Caco-2 (cell line): ENCODE results near the gene LSG1. TPM values are rescaled to one million over a fixed set of nuclear protein-coding genes. Genes with fewer than 3 reads are reported as not detected.

Source experiments
- BruUV-seq: library from RNA; stranded (reverse); fragments of 400-500 nt; replicated peaks from 2 replicates; lab custom pipeline; 2021; lab: Mats Ljungman, UMichigan
- CTCF ChIA-PET: fragments of 300-600 bp; sonication (Branson Sonifier 250); formaldehyde crosslinking; loops from one replicate; lab custom pipeline; 2022; ENCODE audit warnings: antibody characterized with exemption; lab: Charles Lee
- POLR2A ChIA-PET: fragments of 300-600 bp; sonication (Branson Sonifier 250); formaldehyde crosslinking; loops from one replicate; lab custom pipeline; 2022; ENCODE audit warnings: antibody characterized with exemption; lab: Charles Lee
- DNase-seq, 2 experiments: peaks; one replicate each; pipeline versions ENCODE4 v3.0.0 to v3.0.0-alpha.2; 2020 to 2022
- H3K27me3 ChIP-seq: replicated peaks from 2 replicates; pipeline ENCODE4 v1.6.0; 2011; ENCODE audit warnings: low read length; ENCODE audit not compliant: control insufficient read depth, insufficient read depth
- H3K36me3 ChIP-seq: 2 replicates; pipeline ENCODE4 v1.5.1; 2011; ENCODE audit warnings: low read length; ENCODE audit not compliant: control insufficient read depth, insufficient read depth
- H3K4me1 ChIP-seq: fragments of 250-450 bp; sonication (Bioruptor Pico); 2 replicates; pipeline ENCODE4 v1.5.1; 2020; ENCODE audit warnings: mild to moderate bottlenecking
- H3K4me3 ChIP-seq: 2 replicates; pipeline ENCODE4 v1.5.1; 2011; ENCODE audit warnings: low read depth, mild to moderate bottlenecking, control low read depth, low read length
- H3K9me3 ChIP-seq: fragments of 250-450 bp; sonication (Bioruptor Pico); 2 replicates; pipeline ENCODE4 v1.5.1; 2020; ENCODE audit warnings: mild to moderate bottlenecking, moderate library complexity
- H3K27ac Mint-ChIP-seq: one replicate; pipeline ENCODE4 v1.8.0; 2022; ENCODE audit warnings: mixed read lengths; ENCODE audit not compliant: unreplicated experiment
- H3K27me3 Mint-ChIP-seq: one replicate; pipeline ENCODE4 v1.8.0; 2022; ENCODE audit warnings: mixed read lengths; ENCODE audit not compliant: insufficient read depth, unreplicated experiment
- H3K36me3 Mint-ChIP-seq: one replicate; pipeline ENCODE4 v1.8.0; 2022; ENCODE audit warnings: mild to moderate bottlenecking, mixed read lengths; ENCODE audit not compliant: insufficient read depth, unreplicated experiment
- H3K4me1 Mint-ChIP-seq: one replicate; pipeline ENCODE4 v1.8.0; 2022; ENCODE audit warnings: low read depth, mixed read lengths; ENCODE audit not compliant: unreplicated experiment
- H3K4me3 Mint-ChIP-seq: one replicate; pipeline ENCODE4 v1.8.0; 2022; ENCODE audit warnings: mild to moderate bottlenecking, moderate library complexity, mixed read lengths; ENCODE audit not compliant: unreplicated experiment
- H3K9me3 Mint-ChIP-seq: one replicate; pipeline ENCODE4 v1.8.0; 2022; ENCODE audit warnings: mixed read lengths; ENCODE audit not compliant: unreplicated experiment
- intact Hi-C: fragments of 100-400 bp; cut with micrococcal nuclease; formaldehyde crosslinking; loops from one replicate; pipeline ENCODE4 v1.10.0; 2022; ENCODE audit not compliant: unreplicated experiment
- total RNA-seq: library from RNA; stranded (reverse); gene quantifications from 2 replicates; pipeline ENCODE4 v1.2.3, GENCODE V29; 2022
- TF ChIP-seq, protein P1 (sequence below), 2 experiments: fragments of 200-600 bp in 1 of 2; IDR thresholded peaks; 1 replicate in 1 of 2; 2 replicates in 1 of 2; pipeline versions ENCODE4 v1.5.1 to v1.8.0; 2011 to 2022; ENCODE audit warnings: antibody characterized with exemption in 1 of 2, control low read depth in 1 of 2, inconsistent platforms in 1 of 2, low read depth in 1 of 2, low read length in 1 of 2, mild to moderate bottlenecking in 1 of 2, moderate library complexity in 1 of 2; ENCODE audit not compliant: insufficient read depth in 1 of 2, severe bottlenecking in 1 of 2, unreplicated experiment in 1 of 2

LSG1 gene
- total RNA-seq, 1 experiment from 2014 or later, result 48.0 TPM

DNA sequence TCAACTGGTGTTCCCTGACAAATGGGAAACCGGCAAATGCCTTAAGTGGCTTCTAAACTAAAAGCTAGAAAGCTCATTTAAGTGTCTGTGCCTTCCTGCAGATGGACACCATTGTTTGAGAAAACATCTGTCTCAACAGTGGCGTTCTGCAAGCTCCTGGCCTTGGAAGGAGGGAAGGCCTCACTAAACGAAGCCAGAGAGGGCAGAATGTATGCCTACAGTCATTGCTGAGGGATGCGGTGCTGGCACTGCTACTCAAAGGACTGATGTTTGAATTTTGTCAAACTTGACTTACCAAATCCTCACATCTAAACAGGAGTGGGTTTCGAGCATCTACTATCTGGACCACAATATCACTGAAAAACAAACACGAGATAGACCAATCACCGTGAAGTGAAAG lies 12.2 kb downstream of the LSG1 start:
- H3K36me3 Mint-ChIP-seq, result peaks cover 36% of the 10 kb centered on the region
- no peaks in the 10 kb centered on the region for H3K4me1 Mint-ChIP-seq
- POLR2A ChIA-PET, result no interaction called here
- Histone ChIP-seq H3K4me1 (no peaks in the 10 kb centered on the region), H3K9me3 (no peaks in the 10 kb centered on the region), H3K36me3 (no peaks in the 10 kb centered on the region; the same call in 1 of the 2 replicates), H3K4me3 (no peak overlapping the region), H3K27me3 (no peaks in the 10 kb centered on the region)
- no peak for DNase-seq
- TF ChIP-seq, protein P1, sequence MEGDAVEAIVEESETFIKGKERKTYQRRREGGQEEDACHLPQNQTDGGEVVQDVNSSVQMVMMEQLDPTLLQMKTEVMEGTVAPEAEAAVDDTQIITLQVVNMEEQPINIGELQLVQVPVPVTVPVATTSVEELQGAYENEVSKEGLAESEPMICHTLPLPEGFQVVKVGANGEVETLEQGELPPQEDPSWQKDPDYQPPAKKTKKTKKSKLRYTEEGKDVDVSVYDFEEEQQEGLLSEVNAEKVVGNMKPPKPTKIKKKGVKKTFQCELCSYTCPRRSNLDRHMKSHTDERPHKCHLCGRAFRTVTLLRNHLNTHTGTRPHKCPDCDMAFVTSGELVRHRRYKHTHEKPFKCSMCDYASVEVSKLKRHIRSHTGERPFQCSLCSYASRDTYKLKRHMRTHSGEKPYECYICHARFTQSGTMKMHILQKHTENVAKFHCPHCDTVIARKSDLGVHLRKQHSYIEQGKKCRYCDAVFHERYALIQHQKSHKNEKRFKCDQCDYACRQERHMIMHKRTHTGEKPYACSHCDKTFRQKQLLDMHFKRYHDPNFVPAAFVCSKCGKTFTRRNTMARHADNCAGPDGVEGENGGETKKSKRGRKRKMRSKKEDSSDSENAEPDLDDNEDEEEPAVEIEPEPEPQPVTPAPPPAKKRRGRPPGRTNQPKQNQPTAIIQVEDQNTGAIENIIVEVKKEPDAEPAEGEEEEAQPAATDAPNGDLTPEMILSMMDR (IDR thresholded peaks at IDR 0.05; ENCODE audit: insufficient read depth in 1 of 2, low read depth in 1 of 2, low read length in 1 of 2, severe bottlenecking in 1 of 2, unreplicated experiment in 1 of 2), result no peak
- H3K27ac Mint-ChIP-seq, result no peak overlapping the region
- intact Hi-C loops, result no loop called here
- H3K4me3 Mint-ChIP-seq, result no peak overlapping the region
- no peaks in the 10 kb centered on the region for H3K9me3 Mint-ChIP-seq
- no peaks in the 10 kb centered on the region for H3K27me3 Mint-ChIP-seq
- CTCF ChIA-PET, result no interaction called here
- no TSS peak for BruUV-seq

DNA sequence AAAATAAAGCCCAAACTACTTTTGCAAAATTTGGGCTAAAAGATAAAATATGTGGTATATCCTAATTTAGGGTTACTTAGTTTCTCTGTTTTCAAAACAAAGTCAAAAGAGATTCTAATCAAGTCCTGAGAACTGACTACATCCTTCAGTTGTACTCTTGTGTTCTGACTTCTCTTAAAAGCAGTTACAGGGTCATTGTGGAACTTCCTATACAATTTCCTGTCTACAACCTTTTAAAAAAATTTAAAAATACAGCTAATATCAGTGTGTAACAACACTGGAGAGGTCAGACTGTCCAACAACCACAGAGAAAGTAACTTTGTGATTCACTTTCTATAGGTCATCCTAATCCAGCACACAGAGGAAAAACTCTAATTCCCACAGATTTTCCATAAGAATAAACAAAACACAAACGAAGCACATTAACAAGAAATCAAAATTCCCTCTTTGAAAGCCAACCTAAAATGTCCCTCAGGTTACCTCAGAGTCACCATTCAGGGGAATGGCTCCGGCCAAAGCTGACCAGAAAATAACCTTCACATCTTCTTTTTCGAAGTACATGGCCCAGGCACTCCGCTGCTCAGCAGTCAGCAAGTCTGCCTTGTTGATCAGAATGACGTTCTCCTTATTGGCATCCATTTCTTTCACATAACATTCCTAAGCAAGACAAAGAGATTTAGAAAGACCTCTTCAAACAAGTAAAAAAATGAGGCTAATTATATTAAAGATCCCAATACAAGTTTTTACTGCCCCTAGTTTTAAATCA lies 13.3 kb downstream of the LSG1 start:
- no peak for DNase-seq
- ChIA-PET POLR2A (no interaction called here), CTCF (no interaction called here)
- Mint-ChIP-seq H3K36me3 (peaks cover 38% of the 10 kb centered on the region), H3K4me3 (no peak overlapping the region), H3K27me3 (no peaks in the 10 kb centered on the region), H3K4me1 (no peaks in the 10 kb centered on the region), H3K27ac (no peak overlapping the region), H3K9me3 (no peaks in the 10 kb centered on the region)
- Histone ChIP-seq H3K9me3 (no peaks in the 10 kb centered on the region), H3K36me3 (no peaks in the 10 kb centered on the region; the same call in 1 of the 2 replicates), H3K4me1 (no peaks in the 10 kb centered on the region), H3K4me3 (no peak overlapping the region), H3K27me3 (no peaks in the 10 kb centered on the region)
- intact Hi-C loops, result no loop called here
- TF ChIP-seq, protein P1 (IDR thresholded peaks at IDR 0.05; ENCODE audit: insufficient read depth in 1 of 2, low read depth in 1 of 2, low read length in 1 of 2, severe bottlenecking in 1 of 2, unreplicated experiment in 1 of 2), result no peak
- no TSS peak for BruUV-seq

DNA sequence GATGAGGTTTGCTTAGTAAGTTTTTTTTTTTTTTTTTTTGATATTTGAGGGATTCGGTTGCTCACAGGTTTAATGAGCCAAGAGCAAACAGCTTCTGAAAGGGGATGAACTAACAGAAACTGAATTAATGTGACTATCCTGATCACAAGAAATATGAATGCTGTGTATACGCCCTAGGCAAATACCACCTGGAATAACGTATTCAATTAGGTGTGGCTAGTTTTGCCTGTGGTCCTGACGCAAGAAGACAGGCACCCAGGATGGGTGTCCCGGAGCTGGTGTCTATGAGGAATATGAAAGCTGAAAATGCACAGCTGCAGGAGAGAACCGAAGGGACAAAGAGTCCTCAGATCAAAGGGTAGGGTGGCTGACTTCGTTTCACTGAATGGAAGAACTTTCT lies 14.6 kb downstream of the LSG1 start:
- no peaks in the 10 kb centered on the region for H3K4me1 Mint-ChIP-seq
- CTCF ChIA-PET, result no interaction called here
- H3K9me3 Mint-ChIP-seq, result no peaks in the 10 kb centered on the region
- no peaks in the 10 kb centered on the region for H3K9me3 ChIP-seq
- no peaks in the 10 kb centered on the region for H3K27me3 Mint-ChIP-seq
- H3K27ac Mint-ChIP-seq, result no peak overlapping the region
- H3K27me3 ChIP-seq, result no peaks in the 10 kb centered on the region
- TF ChIP-seq, protein P1 (IDR thresholded peaks at IDR 0.05; ENCODE audit: insufficient read depth in 1 of 2, low read depth in 1 of 2, low read length in 1 of 2, severe bottlenecking in 1 of 2, unreplicated experiment in 1 of 2), result no peak
- no peak overlapping the region for H3K4me3 ChIP-seq
- no TSS peak for BruUV-seq
- H3K4me1 ChIP-seq, result no peaks in the 10 kb centered on the region
- peaks cover 50% of the 10 kb centered on the region for H3K36me3 Mint-ChIP-seq
- POLR2A ChIA-PET, result no interaction called here
- no peaks in the 10 kb centered on the region; the same call in 1 of the 2 replicates for H3K36me3 ChIP-seq
- no peak overlapping the region for H3K4me3 Mint-ChIP-seq
- DNase-seq, result no peak
- intact Hi-C loops, result no loop called here
